ENCODE results near the gene TNPO1. TPM values are rescaled to one million over a fixed set of nuclear protein-coding genes. Genes with fewer than 3 reads are reported as not detected.

The TNPO1 gene
- total and polyA plus RNA-seq, 9 of the 15 experiments (the other 6 are each of a cell fraction or from before 2014, with no cell fraction given), result 20.8 to 176 (median 97.9) TPM

- TF ChIP-seq REST (IDR thresholded peaks at IDR 0.05; ENCODE audit: borderline replicate concordance) (peak; percentile 71; the same call in 1 of the 2 replicates), REST (CRISPR knock-in tag; IDR thresholded peaks at IDR 0.05; ENCODE audit: low read depth) (no peak), RAD21 (CRISPR knock-in tag; conservative IDR thresholded peaks at IDR 0.05 in 1 of 2, IDR thresholded peaks at IDR 0.05 in 1 of 2) (peak; percentile 72 to 89), XRCC5 (IDR thresholded peaks at IDR 0.05; ENCODE audit: low read depth, low read length) (no peak), ZBTB43 (CRISPR knock-in tag; IDR thresholded peaks at IDR 0.05) (no peak), ESRRA (IDR thresholded peaks at IDR 0.05; ENCODE audit: borderline replicate concordance, low read depth) (no peak), HINFP (tag; conservative IDR thresholded peaks at IDR 0.05; ENCODE audit: low read depth) (no peak), BRCA1 (IDR thresholded peaks at IDR 0.05) (no peak), BRCA1 (CRISPR knock-in tag; IDR thresholded peaks at IDR 0.05) (no peak), MTA2 (IDR thresholded peaks at IDR 0.05; ENCODE audit: low read depth) (no peak), ZBTB1 (CRISPR knock-in tag; IDR thresholded peaks at IDR 0.05; ENCODE audit: borderline replicate concordance, low read depth) (no peak), SRSF9 (IDR thresholded peaks at IDR 0.05; ENCODE audit: borderline replicate concordance, low read depth, low read length) (no peak), ARID3A (IDR thresholded peaks at IDR 0.05; ENCODE audit: borderline replicate concordance, low read depth, low read length) (peak; percentile 86; the same call in 1 of the 2 replicates)
These were observed 104.4 kb downstream of the TNPO1 start (continued) for GRCh38 chr5:72920690-72921502.
